Thyroid gland (tissue), 4 donors: ENCODE measurements around the gene CLN6.

Source experiments
- CTCF ChIP-seq, 6 experiments: fragments of 200-600 bp in 3 of 6; fragments of 450-650 bp in 3 of 6; sonication (generic) in 3 of 6; IDR thresholded peaks; one replicate each; pipeline ENCODE4 v1.5.1; 2016 to 2019; ENCODE audit warnings: antibody characterized with exemption in 6 of 6, mild to moderate bottlenecking in 2 of 6, inconsistent platforms in 1 of 6, moderate library complexity in 1 of 6
- POLR2A ChIP-seq, 2 donors: fragments of 450-650 bp; IDR thresholded peaks; one replicate each; pipeline ENCODE4 v1.6.1; 2017; ENCODE audit warnings: antibody characterized with exemption in 2 of 2, mild to moderate bottlenecking in 2 of 2, moderate library complexity in 1 of 2

- no peak for TF ChIP-seq CTCF (IDR thresholded peaks at IDR 0.05)
- no peak for TF ChIP-seq POLR2A (IDR thresholded peaks at IDR 0.05)
Observed at GRCh38 chr15:68259883-68260282, 30.4 kb upstream of the CLN6 start.
